Activated T-cell treated with anti-CD3 and anti-CD28 coated beads for 24 hours (primary cell): ENCODE measurements around the gene NEBL.

Experiments
- DNase-seq: peaks from one replicate; pipeline ENCODE4 v3.0.0-alpha.2; 2020; ENCODE audit warnings: low read depth

Gene NEBL

DNA sequence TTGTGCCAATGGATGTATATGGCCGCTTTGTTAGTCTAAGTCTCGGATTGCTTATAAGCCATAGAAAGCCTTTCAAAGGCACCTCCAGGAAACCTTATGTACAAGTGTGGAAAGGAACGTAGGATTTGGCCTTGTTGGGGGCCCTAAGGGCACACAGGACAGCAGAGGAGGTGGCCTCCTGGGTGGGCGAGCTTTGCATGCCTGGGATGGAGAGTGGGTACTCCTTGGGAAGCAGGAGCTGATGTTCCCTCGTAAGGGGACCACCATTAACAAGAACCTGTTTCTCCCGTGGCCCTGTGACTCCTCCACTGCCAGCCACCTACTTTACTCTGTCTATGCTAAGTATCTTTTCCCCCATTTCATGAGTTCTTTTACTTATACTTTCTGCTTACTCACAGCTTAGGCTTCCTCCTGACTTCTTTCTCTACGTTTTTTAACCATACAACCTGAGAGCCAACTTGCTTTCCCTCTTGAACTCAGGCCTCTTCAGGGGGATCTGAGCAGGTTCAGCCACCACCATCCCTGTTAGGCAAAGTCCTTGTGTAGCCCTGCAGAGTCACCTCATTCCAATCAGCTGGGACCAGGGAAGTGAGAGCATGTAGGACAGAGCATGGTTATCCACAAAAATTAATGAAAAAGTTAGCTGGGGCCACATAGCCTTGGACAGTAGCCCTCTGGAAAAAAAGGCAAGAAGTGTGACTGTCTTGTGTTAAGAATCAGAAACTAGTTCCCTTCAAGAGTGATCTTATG is 118.9 kb downstream of the NEBL start:
- DNase-seq = no peak

DNA sequence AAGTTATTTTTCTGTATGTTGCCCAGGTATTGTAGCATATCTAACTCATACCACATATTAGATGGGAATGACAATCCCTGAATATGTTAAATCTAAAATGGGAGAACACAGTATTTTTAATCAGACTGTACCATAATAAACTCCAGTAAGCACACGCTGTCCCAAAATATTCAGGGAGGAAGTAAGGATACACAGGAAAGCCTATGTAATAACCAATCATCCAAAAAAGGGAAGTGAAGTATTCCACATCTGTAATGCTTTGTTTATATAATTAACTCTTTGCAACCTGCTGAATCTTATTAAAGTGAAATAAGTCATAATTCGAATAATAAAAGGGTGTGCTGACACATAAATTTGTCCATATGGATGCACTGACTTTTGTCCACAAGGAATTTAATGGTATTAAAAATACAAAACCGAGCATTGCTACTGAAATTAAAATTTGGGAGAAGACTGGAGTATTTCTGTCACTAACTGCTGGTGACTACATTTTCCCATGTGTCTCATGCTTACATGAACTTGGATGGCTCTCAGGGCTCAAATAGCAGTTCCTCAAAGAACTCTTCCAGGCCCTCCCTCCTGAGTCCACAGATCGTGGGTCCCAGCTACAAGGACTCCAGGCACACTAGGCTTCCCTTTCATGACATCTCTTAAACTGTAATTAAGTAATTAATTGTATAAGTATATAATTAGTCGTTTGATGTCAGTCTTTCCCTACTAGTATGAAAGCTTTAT is 120.6 kb downstream of the NEBL start:
- no peak for DNase-seq

DNA sequence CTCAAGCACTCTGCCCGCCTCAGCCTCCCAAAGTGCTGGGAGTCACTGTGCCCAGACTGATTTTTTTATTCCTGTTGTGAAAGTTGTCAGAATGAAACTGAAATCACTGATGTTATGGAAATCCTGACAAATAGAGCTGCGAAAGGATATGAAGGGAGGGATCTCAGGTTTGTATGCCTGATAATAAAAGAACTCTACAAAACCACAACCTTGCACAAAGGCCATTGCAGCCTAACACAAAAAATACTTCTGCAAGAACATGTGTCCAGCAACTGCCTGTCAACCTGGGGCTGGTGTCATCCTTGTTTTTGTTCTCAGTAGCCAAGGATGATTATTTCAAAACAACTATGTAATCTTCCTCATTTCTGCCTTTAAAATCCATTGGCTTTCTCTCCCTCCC is 126.1 kb downstream of the NEBL start:
- no peak for DNase-seq

DNA sequence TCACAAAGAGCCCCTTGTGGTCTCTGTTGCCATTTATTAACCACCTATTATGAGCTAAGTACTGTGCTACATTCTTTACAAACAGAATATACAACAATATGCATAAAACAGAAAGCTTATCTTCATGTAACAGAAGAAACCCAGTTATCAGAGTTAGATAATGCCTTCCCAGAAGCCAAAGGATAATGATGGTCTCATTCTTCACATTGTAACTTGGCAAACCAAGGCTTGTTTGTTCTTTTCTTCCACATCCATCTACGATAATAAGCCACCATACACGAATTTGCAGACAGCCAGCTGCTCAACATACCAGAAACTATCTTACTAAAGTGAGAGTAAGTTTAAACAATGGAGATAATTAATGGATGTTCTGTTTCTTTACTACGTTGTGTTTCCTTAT is 127.6 kb downstream of the NEBL start:
- DNase-seq = no peak

DNA sequence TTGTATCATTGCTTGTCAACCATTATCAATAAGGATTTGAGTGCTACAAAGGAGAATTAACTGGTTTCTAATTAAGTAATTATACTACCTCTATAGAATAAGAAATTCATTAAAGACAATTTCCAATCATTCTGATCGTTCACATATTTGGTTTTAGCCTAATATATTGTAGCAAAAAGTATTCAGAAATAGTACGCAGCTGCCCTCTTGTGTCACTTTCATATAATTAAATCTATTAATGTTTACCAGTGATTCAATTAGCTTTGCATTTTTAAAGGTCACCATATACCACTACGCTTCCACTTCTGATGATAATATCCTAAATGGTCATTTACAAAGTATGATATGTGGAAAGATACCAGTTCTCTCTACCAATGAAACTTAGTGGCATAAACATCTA is 128.3 kb downstream of the NEBL start:
- DNase-seq = no peak

DNA sequence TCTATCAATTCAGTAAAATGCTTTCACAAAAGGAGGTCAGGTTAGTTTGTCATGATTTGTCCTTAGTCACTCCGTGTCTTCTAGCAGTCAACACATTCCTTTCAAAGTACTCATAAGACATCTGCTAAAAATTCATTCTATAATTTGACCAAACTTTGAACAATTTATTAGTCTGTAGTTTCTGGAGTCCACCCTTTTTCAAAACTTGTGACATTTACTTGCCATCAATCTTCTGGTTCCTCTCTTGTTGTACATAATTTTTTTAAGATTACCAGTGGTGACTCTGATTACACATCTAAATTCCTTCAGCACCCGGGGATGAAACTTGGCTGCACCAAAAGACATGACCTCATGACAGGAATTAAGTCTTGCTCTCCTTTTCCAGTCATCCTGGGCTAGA is 130.1 kb downstream of the NEBL start:
- no peak for DNase-seq

DNA sequence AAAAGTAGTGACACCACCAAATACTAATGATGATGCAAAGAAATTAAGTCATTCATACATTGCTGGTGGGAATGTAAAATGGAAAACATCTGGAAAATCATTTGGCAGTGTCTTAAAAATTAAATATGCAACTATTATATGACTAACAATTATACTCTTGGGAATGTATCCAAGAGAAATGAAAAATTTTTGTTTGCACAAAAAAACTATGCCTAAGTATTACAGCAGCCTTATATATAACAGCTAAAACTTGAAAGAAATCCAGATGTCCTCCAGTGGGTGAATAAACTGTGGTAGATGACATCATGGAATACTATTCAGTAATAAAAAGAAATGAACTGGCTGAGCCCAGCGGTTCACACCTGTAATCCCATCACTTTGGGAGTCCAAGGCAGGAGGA is 132.0 kb downstream of the NEBL start:
- DNase-seq = no peak

DNA sequence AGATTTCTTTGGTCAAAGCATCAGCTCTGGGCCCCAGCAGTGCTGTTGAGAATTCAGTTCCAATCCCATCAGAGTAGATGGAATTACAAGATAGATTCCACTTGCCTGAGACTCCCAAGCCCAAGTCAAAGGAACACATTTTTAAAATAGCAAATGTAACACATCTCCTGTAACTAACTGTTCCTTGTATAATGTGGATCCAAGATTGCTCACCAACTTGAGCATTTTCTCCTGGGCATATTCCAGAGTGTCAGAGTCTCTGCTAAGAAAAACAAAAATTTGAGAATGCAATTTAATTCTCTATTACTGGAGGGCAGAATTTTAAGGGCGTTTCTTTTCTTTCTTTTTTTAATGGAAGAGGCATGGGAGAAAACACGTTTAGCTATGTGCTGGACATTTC is 136.7 kb downstream of the NEBL start:
- no peak for DNase-seq

DNA sequence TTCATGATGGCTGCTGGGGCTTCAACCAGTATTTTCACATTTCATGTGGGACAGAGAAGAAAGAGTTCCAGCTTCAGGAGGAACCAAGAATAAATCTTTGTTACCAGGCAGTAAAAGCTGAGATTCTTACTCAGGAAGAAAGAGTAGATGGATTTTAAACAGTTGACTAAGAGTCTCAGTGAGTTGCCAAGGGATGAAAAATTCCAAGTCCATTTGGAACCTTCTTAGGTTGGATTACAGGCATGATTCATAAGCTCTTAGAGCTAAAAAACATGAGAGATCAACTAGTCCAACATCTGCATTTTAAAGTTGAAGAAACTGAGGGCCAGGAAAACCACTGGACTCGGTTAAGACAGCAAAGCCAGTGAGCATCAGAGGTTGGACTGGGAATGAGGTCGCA is 148.6 kb downstream of the NEBL start:
- no peak for DNase-seq

DNA sequence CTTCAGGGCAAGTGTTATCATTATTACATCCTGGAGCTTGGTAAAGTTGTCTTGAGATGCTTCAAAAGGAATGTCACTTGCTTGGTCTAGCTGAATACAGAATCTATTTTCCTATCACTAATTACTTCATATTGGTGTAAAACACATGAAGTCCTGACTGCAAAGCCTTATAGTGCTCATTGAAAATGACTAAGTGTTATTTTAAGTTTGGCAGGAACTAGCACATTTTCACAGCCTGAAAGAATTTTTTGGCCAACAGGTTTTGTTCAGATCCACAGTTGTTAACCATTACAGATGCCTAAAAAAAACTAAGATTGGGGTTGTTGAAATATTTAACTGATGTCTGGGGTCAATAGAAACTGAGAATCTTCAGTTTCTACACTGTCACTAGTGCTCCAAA is 149.3 kb downstream of the NEBL start:
- no peak for DNase-seq

DNA sequence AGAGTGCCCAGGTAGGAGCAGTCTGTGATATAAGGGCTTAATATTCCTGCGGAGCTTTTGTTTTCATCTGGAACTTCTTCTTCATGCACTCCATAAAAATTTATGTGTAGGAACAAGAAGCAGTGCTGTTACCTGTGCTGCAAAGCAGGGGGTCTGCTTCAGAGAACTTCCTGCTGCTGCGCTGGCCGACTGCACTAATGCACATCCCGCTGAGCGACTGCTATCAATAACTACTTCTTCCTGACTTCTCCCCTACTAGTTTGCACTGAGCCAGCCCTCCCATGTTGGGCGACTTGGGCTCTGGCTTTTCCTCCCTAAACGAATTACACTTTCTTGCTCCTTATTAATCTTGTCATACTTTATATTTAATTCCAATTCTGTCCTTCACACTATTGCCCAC is 150.3 kb downstream of the NEBL start:
- DNase-seq = no peak

DNA sequence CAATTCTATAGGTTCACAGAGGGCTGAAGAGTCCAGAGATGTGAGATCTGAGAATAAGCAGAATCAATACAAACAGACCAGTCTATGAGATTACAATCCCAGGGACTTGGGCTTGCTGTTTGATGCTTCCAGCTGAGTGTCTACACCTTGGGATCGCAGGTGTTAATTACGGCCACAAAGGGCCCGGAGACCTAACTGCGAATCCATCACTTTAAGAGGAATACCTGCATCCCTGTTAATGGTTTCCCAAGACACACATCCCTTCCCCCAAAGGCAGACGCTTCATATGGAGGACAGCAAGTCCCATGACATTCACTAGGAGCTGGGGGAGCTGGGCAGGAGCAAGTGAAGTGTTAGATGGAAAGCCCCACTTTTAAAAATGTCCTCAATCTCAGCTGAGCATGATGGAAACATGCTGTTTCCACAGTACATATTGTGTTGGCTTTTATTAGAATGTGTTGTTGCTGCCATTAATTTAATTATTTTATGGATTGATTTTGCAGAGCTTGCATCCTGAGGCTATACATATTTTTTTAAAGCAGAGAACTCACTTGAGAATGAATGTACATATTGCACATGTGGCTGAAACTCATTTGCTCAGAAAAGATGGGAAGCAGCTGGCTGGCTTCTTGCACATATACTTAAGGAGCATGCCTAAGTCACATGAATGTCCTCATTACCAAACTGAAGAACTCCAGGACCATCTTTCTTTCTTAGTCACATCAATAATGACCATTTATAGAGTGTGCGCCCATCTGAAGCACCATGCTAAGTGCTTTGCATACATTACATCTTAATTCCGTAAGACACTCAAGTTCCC is 151.3 kb downstream of the NEBL start:
- no peak for DNase-seq

DNA sequence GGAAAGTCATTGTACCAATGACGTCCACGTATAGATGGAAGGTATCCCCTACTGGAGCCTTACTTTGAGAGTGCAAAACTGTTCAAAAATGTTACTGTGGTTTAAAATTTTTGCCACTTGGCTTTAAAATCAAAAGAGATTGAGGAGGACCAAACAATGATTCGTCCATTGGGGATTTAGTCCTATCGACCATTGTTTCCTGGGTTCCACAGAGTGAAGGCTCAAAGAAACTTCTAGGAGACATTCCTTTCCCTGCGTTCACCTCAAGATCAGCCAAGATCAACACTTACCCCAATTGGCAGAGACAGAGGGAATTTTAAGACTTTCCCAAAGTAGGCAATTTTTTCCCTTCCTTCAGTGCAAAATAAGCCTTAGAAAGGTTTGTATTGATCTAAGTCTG is 152.3 kb downstream of the NEBL start:
- DNase-seq = no peak

DNA sequence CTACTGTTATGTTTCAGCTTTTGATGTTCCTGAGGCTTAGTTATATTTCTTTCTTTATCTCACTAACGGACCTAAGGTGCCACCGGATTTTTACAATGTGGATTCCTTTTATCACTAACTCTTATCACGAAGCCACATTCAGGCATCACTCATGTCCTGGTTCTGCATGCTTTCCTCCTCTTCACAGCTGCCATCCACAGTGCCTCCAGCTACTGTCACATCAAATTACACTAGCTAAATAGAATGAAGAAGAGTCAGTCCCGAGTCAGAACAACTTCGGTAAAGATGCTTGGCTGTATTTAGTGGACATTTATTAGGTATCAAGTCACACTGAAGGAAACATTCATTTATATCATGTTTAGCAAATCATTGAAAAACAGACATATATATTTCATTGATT is 153.2 kb downstream of the NEBL start:
- DNase-seq = no peak

DNA sequence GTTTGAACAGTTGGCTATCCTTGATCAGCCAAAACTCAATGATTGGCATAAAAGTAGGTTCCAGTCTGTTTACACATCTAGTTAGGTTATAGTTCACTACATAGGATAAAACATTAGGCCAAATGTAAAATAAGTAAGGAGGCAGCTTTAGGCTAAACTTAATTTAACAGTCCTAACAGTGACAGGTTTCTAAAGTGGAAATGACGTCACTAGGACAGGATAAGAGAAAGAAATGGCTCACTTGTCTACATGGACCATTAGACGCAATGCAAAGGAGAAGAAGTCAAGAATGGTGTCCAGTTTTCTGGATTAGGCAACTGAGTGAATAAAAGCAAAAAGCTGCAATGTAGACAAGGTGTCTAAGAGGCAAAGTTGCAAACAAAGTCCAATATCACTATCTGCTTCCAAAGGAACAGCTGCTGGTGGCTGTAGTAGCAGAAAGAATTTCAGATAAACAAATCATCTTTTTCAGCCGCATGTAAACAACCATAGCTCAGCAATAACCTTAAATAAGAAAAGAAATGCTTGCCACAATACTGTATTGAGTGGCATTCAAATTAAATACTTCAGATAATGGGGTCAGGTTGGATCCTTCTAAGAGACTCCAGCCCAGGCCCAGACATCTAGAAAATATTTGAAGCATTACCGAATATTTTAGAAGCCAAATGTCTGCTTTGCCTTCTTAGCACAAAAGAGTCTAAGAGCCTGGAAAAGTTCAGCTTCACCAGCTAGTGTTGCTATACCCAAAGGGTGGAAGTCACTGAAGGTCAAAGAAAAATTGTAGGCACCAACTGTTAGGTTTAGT is 154.2 kb downstream of the NEBL start:
- no peak for DNase-seq

DNA sequence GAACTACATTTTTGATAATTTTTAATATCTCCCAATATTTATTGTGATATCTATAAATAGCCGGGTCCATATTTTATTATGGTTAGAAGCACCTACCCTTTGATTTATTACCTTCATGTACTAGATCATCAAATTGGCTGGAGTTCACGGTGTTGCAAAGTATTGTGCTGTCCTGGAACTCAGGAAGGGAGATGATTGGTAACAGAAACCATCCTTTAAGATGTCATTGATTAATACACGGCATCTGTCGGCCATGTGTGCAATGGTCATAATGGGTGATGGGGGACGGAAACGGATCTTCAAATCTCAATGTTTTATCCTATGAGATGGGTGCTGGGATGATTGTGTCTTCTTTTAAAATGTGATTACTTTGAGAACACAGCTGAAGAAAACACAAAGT is 157.0 kb downstream of the NEBL start:
- no peak for DNase-seq

DNA sequence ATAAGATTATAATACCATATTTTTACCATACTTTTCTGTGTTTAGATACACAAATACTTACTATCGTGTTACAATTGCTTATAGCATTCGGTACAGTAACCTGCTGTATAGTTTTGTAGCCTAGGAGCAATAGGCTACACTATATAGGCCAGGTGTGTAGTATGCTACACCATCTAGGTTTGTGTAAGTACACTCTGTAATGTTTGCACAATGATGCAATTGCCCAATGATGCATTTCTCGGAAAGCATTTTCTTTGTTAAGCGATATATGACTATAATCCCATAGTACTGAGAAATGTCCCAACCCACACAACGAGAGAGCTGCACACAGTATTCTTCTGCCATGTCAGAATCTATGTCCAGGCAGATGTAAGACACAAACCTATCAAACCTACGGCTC is 160.0 kb downstream of the NEBL start:
- DNase-seq = no peak
